Osteoblast (primary cell): Measurements from ENCODE around the gene FAM124A. TPM values are rescaled to one million over a fixed set of nuclear protein-coding genes. Genes with fewer than 3 reads are reported as not detected.

Experiments
- DNase-seq: peaks from one replicate; pipeline ENCODE4 v3.0.0; 2011; ENCODE audit warnings: low spot score, mixed read lengths; ENCODE audit not compliant: insufficient read length; ENCODE audit errors: missing footprints
- H2AFZ ChIP-seq: 2 replicates; pipeline ENCODE4 v1.6.0; 2011; ENCODE audit warnings: mild to moderate bottlenecking, low read length
- H3K27ac ChIP-seq: 2 replicates; pipeline ENCODE4 v1.5.1; 2011; ENCODE audit warnings: mild to moderate bottlenecking, low read depth, low read length, moderate library complexity
- H3K27me3 ChIP-seq: 2 replicates; pipeline ENCODE4 v1.6.0; 2012; ENCODE audit warnings: mild to moderate bottlenecking, control low read depth, inconsistent platforms, low read length, moderate library complexity; ENCODE audit not compliant: insufficient read depth
- H3K36me3 ChIP-seq: 2 replicates; pipeline ENCODE4 v1.5.1; 2011; ENCODE audit warnings: mild to moderate bottlenecking, low read length, control low read depth, moderate library complexity; ENCODE audit not compliant: insufficient read depth
- H3K4me1 ChIP-seq: 2 replicates; pipeline ENCODE4 v1.5.1; 2011; ENCODE audit warnings: mild to moderate bottlenecking, low read length, control low read depth, moderate library complexity; ENCODE audit not compliant: insufficient read depth
- H3K4me2 ChIP-seq: 2 replicates; pipeline ENCODE4 v1.6.0; 2011; ENCODE audit warnings: mild to moderate bottlenecking, low read length; ENCODE audit not compliant: insufficient read depth
- H3K4me3 ChIP-seq: fragments of 200-600 bp; sonication (generic); 3 replicates; pipeline ENCODE4 v1.5.1; 2012; ENCODE audit warnings: mild to moderate bottlenecking, low read length, inconsistent platforms; ENCODE audit not compliant: insufficient read depth
- H3K79me2 ChIP-seq: 2 replicates; pipeline ENCODE4 v1.6.0; 2012; ENCODE audit warnings: mild to moderate bottlenecking, low read length, control low read depth, inconsistent platforms; ENCODE audit not compliant: insufficient read depth
- H3K9me3 ChIP-seq: 2 replicates; pipeline ENCODE4 v1.5.1; 2011; ENCODE audit warnings: low read depth, low read length, control low read depth
- H4K20me1 ChIP-seq: 2 replicates; pipeline ENCODE4 v1.6.0; 2012; ENCODE audit warnings: mild to moderate bottlenecking, low read length, control low read depth; ENCODE audit not compliant: insufficient read depth
- total RNA-seq: library from RNA; depleted of rRNA; stranded (reverse); fragments of >200 nt; gene quantifications from 2 replicates; pipeline ENCODE4 v1.2.3, GENCODE V29; 2012
- TF ChIP-seq, protein P1 (sequence below): IDR thresholded peaks from 2 replicates; pipeline ENCODE4 v1.5.1; 2011; ENCODE audit warnings: mild to moderate bottlenecking, low read depth, low read length, moderate library complexity; ENCODE audit errors: extremely low read depth

FAM124A gene
- total RNA-seq, 1 donor, result 1.1 TPM

DNA sequence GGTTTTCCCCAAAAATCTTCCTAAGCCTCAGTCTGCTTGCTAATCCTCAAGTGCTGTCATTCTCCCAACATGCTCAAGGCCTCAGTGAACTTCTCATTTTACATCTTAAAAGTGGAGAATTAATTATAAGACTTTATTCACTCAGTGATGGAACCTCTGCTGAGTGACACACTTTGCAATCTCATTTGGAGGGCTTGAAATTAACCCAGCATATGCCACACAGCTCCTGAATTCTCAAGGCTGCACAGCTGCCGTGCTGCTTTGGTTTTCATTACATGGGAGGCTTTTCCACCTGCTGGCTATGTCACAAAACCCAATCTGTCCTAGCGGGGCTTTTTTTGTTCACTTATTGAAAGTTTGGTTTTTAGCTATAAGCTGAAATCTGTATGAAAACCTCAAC lies 89.0 kb downstream of the FAM124A start:
- H3K79me2 ChIP-seq, result no peaks in the 10 kb centered on the region
- no peak for DNase-seq
- H3K4me3 ChIP-seq, result no peak overlapping the region
- no peaks in the 10 kb centered on the region for H3K36me3 ChIP-seq
- no peak overlapping the region for H2AFZ ChIP-seq
- H3K27ac ChIP-seq, result no peak overlapping the region
- no peaks in the 10 kb centered on the region for H4K20me1 ChIP-seq
- no peaks in the 10 kb centered on the region for H3K9me3 ChIP-seq
- H3K4me2 ChIP-seq, result no peak overlapping the region
- peaks cover 10% of the 10 kb centered on the region for H3K27me3 ChIP-seq
- peaks cover 14% of the 10 kb centered on the region for H3K4me1 ChIP-seq
- TF ChIP-seq, protein P1, sequence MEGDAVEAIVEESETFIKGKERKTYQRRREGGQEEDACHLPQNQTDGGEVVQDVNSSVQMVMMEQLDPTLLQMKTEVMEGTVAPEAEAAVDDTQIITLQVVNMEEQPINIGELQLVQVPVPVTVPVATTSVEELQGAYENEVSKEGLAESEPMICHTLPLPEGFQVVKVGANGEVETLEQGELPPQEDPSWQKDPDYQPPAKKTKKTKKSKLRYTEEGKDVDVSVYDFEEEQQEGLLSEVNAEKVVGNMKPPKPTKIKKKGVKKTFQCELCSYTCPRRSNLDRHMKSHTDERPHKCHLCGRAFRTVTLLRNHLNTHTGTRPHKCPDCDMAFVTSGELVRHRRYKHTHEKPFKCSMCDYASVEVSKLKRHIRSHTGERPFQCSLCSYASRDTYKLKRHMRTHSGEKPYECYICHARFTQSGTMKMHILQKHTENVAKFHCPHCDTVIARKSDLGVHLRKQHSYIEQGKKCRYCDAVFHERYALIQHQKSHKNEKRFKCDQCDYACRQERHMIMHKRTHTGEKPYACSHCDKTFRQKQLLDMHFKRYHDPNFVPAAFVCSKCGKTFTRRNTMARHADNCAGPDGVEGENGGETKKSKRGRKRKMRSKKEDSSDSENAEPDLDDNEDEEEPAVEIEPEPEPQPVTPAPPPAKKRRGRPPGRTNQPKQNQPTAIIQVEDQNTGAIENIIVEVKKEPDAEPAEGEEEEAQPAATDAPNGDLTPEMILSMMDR, result no peak

DNA sequence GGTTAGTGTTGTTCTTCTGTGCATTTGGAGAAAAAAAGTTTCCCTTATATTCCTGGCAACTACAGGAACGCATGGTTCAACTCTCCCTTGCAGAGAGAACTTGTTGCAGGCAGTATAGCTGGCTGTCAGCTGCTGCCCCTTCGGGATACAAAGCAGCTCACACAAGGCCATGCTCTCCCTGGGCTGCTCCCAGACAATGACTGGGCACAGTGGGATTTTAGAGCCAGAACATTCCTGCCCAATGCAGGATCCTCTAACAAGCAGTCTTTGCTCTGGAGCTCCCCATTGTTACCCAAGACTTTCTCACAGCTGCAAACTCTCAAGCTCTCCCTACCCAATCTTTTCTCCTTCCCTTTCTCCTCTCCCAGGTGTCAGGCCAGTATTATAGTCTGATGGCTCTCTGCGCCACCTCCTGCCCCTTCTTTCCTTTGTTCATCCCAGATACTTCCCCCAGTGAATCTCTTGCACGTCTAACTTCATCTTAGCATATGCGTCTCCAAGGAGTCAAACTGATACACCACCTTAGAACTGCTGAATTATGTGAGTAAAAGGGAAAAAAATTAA lies 89.8 kb downstream of the FAM124A start:
- Histone ChIP-seq H3K9me3 (no peaks in the 10 kb centered on the region), H3K36me3 (no peaks in the 10 kb centered on the region), H3K27ac (no peak overlapping the region), H3K79me2 (no peaks in the 10 kb centered on the region), H3K27me3 (peaks cover 10% of the 10 kb centered on the region), H2AFZ (no peak overlapping the region), H3K4me1 (peaks cover 22% of the 10 kb centered on the region), H4K20me1 (no peaks in the 10 kb centered on the region), H3K4me3 (no peak overlapping the region), H3K4me2 (no peak overlapping the region)
- no peak for DNase-seq
- TF ChIP-seq, protein P1, result no peak

DNA sequence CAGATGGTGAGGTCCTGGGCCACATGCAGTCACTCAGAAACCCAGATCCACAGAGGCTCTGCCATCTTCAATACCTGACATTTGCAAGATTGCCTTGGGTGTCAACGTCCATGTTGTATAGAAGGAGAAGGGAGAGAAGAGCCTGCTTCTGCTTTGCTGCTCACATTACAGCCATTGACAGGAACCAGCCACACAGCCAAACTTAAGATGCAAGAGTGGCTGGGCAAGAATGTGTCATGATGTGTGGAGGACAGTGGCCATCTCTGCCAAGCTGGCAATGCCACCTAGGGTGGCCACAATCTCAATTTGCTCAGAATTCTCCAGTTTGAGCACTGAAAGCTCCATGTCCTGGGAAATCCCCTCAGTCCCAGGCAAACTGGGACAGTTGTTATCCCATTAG lies 91.4 kb downstream of the FAM124A start:
- no peaks in the 10 kb centered on the region for H3K79me2 ChIP-seq
- H3K27me3 ChIP-seq, result peaks cover 10% of the 10 kb centered on the region
- H3K9me3 ChIP-seq, result no peaks in the 10 kb centered on the region
- H3K4me1 ChIP-seq, result peaks cover 34% of the 10 kb centered on the region
- H3K36me3 ChIP-seq, result no peaks in the 10 kb centered on the region
- no peaks in the 10 kb centered on the region for H4K20me1 ChIP-seq
- TF ChIP-seq, protein P1, result no peak
- H2AFZ ChIP-seq, result no peak overlapping the region
- no peak overlapping the region for H3K4me3 ChIP-seq
- no peak overlapping the region for H3K4me2 ChIP-seq
- H3K27ac ChIP-seq, result no peak overlapping the region
- no peak for DNase-seq

DNA sequence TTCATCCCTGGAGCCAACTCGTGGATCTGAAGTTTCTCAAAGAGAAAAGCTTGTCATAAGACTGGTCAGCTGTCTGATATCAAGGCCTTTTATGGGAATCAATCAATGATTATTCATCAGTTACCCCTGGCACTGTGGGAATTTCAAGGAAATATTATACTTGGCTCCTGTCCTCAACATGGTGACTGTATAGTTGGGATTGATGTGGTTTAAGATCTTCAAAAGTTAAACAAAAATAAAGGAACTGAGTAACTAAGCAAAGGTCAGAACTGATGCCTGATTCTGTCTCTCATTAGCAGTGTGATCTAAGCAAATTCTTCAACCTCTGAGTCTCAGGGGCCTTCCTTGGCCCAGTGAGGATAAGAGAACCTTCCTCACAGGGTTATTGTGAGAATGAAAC lies 95.1 kb downstream of the FAM124A start:
- DNase-seq, result peak; percentile 88

More for the DNA sequence above, 95.1 kb downstream of the FAM124A start:
- no peaks in the 10 kb centered on the region for H4K20me1 ChIP-seq
- peaks cover 7% of the 10 kb centered on the region for H3K27me3 ChIP-seq
- H3K4me3 ChIP-seq, result no peak overlapping the region
- H2AFZ ChIP-seq, result no peak overlapping the region
- H3K9me3 ChIP-seq, result no peaks in the 10 kb centered on the region
- no peaks in the 10 kb centered on the region for H3K79me2 ChIP-seq
- peaks cover 42% of the 10 kb centered on the region for H3K4me1 ChIP-seq
- TF ChIP-seq, protein P1, result no peak
- H3K36me3 ChIP-seq, result no peaks in the 10 kb centered on the region
- no peak overlapping the region for H3K4me2 ChIP-seq
- peak overlapping the region; percentile 84 for H3K27ac ChIP-seq
